IPS DF 4.7 (cell line): ENCODE measurements around the gene KCTD15.

Source experiments
- DNase-seq: peaks from one replicate; pipeline ENCODE4 v3.0.0-alpha.2; 2013; ENCODE audit warnings: low spot score; ENCODE audit errors: extremely low read depth

KCTD15 gene, protein sequence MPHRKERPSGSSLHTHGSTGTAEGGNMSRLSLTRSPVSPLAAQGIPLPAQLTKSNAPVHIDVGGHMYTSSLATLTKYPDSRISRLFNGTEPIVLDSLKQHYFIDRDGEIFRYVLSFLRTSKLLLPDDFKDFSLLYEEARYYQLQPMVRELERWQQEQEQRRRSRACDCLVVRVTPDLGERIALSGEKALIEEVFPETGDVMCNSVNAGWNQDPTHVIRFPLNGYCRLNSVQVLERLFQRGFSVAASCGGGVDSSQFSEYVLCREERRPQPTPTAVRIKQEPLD

DNA sequence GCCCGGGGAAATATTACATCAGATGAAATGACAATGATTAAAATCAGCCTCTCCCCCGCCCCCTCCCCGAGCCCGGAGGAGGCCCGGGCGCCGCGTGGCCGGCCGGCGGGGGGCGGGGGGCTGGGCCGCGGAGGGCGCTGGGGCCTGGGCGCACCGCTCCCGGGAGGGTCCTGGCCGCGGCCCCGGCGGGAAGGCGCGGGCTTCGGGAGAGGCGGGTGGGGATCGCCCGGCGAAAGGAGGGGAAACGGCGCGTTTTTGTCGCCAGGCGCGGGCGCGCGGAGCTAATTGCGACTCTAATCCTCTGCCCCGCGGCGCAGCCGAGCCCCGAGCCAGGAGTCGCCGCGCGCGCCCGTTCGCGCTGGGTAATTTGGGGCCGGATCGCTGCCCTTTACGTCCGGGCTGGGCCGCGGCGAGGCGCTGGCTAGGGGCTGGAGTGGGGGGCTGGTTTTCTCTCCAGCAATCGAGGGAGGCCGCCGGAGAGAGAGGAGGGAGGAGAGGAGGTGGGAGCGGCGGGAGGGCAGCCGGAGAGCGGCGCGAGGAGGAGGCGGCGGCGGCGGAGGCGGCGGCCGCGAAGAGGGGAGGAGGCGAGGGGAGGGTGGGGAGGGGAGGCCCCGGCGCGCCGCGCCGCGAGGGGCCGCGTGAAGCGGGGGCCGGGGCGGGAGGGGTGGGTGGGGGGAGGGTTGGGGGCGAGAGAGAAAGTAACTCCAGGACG, at the start of gene KCTD15:
KCTD15 (plus strand) TSS at position 707 of the 712 bp plus-strand sequence. CDS start 3,585 bp downstream, outside the sequence.
- DNase-seq = no peak

DNA sequence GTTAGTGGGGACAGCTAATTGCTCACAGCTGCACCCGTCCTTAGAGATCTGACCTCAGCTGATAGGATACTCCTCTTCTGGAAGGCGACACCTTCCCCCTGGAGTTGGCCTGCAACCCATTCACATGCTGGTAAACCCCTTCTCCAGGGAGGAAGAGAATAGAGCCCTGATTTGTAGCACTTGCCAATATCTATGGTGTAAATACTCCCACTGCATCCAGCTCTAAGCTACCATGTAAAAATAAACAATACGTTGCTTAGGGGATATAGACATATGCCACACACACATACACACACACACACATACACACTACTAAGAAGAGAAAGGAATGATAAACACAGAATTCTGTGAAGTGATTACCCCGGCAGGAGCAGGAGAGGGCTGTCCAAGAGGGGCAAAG, 49.4 kb upstream of the KCTD15 start:
- no peak for DNase-seq

DNA sequence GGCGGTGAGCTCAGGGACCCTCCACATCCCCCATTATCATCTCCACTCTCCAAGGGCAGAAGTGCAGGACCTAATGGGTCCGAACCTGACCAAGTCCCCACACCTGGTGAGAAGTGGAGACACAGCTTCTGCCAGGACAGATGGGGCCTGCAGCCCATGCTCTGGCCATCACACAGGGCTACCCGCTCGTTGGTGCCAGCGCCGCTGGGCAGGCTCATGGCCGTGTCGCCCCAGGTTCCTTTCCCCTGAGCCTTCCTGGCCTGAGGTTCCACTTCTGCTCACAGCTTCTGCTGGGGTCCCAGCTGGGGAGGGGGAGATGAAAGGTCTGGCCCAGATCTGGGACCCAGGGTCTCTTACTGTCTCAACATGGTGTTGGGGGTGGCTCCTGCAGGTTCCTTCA, 48.4 kb upstream of the KCTD15 start:
- no peak for DNase-seq

DNA sequence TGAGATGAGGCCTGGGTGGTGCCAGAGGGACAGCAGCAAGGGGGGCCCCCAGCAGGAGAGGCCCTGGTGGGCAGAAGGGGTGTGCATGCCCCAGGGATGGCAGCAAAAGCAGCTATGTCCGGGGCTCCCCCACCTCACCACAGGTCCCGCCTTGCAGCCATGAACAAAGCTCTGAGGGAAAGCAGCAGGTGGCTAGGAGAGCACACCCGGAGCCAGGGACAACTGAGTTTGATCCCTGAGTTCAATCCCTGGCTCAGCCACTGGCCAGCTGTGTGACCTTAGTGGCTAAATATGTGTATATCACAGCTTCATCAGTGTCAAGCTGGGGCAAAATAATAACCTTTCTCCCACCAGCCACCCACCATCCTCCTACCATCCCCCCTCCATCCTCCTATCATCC, 47.7 kb upstream of the KCTD15 start:
- no peak for DNase-seq

DNA sequence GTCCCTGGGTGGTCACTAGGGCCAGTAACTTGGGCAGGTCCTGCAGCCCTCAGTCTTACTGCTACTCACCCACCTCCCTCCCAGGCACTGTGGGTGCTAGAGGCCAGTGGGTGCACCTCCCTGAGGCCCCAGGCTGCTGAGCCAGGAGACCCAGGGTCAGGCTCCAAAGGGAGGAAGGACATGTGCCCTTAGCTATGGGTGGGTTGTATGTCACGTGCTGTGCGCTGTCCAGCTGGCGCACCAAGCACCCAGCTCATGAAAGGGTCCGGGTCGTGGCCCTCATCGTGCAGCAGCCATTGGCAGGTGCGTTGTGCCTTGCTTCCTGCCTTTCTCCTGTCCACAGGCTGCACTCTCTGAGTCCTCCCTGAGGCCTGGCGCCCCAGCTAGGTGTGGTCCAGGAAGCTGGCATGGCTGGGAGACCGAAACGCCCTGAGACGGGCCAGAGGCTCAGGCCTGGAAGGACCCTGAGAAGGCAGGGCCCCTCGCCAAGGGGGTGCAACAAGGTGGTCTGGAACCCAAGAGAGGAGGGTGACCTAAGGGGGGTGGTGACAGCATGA, 47.0 kb upstream of the KCTD15 start:
- no peak for DNase-seq

DNA sequence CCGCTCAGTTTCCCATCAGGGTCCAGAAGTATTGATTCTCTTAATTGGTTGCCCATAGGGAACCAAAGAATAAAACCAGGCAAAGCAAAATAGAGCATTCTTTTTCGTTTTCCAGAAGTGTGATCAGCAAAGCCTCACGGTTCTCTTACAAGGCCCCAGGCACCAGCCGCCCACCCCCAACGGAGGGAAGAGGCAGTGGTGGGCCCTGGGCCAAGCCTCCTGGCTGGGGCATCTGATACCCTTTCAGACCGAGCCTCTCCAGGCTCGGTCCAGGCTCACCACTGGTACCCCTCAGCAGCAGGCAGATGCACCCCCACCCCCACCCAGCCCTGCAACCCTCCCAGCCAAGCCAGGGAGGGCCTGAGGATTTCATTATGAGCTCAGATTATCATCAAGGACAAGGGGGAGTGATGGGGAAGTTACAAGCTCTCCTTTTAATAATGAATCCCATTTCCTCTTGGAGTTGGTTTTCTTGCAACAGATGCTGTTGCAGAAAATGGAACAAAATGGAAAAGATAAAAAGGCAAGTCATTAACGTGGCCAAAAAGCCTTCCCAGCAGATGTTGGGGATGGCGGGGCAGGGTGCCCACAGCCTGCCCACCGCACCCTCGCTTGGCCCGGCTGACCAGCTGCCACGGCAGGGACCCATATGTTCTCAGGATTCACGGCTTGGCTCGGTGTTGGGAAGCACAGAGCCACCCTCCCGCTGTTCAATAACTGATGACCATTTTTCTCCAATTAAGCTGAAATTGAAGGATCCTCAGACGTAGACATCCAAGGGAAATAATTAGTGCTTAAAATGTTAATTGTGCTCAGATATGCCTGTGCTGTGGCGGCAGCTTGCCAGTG, 45.9 kb upstream of the KCTD15 start:
- DNase-seq = no peak

DNA sequence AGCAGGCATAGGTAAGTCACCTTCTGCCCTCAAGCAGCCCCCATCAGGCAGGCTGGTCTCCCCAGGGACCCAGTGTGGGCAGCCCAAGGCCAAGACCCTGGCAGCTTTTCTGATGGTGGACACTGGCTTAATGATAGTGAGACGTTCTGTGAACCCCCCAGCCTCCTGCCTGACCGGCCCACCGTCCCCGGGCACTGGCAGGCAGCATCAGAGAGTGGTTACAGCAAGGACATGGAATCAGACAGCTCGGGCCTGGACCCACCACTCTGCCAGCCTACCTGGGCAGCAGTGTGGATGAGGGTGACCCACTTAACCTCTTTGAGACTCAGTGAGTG, 45.3 kb upstream of the KCTD15 start:
- no peak for DNase-seq

DNA sequence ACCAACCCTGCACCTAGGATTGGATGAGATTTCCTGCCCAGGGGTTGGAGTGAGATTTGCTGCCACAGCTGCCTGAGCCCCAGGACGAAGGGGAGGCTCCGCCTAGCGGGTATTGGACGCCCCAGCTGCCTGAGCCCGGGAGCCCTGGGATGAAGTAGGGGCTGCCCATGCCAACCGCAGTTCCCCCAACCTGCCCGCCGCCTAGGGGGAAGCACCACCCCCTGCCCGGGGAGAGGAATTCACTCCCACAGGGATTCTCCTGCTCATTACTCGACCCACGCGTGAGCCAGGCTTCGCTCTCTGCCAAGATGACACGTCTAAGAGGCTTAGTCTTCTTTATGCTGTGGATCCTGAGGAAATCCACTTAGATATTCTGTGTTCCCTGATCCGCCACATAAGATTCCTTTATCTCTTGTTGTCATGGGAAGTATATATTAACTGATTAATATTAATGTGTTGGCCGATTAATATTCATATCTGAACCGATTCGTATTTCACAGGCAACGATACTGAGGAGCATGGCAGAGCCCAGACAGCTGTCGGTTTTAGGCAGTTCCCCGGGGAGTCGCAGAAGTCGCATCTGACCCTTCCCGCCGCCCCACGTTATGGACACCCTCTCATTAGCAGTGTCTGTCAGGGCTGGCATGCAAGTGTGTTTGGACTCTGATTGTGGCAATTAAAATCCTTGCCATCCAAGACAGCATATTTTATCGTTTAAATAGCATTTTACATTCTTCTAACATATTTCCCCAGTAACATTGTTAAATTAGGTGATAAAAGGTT, 44.5 kb upstream of the KCTD15 start:
- no peak for DNase-seq

DNA sequence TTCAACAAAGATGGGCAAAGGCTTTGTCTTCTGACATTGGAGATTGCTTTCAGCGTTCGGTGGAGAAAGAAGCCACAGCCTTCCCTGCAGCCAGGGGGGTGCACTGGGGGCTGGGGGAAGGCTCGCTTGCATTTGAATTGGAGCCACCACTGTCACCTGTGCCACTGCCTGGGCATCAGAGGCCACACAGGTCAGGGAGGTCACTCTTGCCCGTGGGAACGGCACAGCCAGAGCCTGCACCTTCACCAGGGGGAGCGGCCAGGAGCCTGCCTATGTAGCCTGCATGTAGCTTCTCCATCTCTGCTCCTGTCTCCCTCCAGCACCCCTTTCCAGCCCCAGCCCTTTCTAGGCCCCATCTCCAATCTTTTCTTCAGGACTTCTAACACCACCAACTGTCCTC, 43.7 kb upstream of the KCTD15 start:
- no peak for DNase-seq

DNA sequence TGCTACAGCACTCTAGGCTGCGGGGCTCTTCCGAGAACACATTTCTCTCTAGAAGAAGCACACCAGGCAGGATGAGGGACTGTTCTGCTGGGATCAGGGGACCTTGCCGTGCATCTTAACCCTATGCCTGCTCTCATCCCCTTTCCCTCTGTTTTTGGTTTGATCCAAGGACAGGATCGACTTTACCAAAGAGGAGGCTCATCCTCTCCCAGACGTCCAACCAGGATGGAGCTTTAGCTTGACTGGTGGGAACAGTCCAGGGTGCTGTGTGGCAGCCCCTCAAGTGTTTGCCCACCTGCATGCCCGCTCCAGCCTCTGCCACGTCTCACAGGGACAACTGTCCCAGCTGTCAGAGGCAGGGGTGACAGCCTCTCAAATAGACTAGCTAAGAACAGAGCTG, 42.3 kb upstream of the KCTD15 start:
- no peak for DNase-seq

DNA sequence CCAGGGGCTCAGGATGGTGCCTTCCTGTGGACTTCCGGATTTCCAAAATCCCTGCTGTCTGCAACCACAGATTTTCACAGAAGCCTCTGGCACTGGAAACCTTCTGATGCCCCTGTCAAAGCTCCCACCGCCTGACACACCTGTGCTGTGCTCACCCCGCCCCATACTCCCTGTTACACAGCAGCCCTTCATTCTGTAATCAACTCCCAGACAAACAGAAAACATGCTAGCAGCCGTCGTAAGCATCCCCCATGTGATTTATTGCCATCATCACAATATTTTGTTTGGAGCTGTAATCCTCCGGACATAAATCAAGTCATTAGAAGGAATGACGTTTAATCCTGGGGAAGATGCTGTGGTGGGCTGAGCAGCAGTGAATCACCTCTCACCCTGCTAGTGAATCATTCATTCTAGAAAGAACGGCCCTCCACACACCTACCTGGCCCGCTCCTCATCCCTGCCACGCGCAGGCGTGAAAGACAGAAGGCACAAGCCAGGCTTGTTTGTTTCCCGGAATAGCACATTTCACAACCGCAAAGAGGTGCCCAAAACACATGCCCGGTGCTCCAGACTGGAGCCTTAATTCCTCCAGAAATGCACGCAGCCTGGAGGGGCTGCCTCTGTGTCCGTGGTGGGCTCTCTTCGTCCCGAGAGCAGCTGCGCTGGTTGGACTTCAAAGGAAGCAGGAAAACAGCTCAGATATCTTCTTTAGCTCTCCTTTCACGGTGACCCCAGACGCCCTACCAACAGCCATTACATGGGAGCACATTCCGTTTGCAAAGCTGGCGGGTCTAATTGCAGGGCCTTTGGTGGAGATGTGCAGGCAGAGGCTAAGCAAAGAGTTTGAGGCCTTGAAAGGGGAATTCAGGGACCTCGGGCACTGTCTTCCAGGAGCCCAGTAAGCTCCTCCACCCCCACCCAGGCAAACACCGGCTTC, 41.3 kb upstream of the KCTD15 start:
- DNase-seq = no peak

DNA sequence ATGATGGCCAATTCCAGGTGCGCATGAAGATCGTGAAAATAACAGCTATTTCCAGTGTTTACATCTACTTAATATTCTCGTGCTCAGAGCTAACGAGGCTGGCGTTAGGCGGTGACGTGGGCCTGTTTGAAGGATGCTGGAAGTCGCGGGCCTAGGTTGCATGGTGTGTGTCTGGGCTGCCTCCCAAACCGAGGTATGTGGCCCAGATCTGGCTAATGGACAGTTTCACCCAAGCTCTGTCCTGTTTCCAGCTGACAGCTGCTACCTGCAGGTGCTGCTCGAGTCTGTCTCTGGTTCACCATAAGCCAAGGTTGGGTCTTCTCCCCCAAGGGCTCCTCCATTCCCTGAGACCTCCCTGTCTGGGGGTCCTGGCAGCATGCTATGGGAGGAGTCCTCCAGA, 40.5 kb upstream of the KCTD15 start:
- no peak for DNase-seq

DNA sequence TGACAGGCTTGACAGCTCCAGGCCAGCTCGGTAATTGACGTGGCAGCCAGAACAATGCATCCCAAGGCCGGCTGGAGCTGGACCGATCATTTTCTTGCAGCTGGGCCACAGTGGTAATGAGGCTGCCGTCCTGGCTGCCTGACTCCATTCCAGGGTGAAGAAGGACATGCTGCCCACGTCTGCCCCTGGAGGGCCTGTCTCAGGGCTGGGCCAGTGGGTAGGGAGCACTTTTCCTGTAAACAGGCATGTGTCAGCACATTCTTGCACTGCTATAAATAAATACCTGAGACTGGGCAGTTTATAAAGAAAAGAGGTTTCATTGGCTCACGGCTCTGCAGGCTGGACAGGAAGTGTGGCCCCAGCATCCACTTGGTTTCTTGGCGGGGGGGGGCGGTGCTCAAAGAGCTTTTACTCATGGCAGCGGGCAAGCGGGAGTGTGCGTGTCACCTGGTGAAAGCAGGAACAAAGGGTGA, 38.1 kb upstream of the KCTD15 start:
- no peak for DNase-seq

DNA sequence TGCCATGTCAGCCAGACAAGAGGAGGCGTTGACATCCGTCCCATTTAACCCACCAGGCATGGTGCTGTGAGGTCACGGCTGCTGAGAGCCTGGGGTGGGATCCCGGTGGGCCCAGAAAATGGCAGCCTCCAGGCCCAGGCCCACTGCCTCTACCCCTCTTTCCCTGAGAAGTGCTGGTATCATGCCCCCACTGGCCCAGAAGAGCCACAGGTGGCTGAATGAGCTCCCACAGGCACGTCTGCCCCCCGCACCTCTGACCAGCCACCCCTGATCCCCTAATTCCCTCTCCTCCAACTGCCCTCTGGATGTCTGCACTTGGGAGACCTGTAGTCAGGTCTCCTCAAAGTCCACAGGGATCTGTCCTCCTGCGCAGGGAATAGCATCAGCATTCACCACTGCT, 37.3 kb upstream of the KCTD15 start:
- no peak for DNase-seq

DNA sequence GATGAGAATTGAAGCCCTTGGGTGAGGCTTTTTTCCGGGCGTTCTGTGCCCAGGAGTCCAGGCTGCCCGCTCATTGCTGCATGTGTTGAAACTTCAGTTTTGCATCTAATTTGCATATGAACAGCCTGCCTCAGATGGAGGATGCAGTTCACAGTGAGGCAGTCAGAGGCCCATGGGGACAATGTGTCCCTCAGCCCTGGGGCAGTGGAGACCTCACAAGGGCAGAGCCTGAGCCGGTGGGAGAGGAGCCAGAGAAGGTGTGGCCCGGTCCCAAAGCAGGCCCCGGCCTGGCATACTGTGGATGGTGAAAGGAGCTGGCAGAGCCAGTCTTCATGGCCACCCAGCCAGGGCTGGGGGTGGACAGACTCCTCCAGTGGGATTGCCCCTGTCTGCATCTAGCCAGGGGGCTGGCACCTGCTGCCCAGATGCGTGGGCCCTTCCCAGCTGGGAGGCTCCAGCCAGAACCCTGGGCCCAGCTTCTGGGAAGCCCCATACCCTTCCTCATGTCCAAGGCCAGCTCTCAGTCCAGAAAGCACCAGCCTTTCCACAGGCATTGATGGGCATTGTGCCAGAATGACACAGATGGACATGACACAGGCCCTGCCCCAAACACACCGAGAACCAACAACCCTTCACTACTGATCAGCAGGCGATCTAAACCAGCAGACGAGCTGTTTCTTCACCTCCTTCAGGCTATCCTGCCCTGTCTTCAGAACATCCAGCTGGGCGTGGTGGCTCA, 32.9 kb upstream of the KCTD15 start:
- DNase-seq = no peak

DNA sequence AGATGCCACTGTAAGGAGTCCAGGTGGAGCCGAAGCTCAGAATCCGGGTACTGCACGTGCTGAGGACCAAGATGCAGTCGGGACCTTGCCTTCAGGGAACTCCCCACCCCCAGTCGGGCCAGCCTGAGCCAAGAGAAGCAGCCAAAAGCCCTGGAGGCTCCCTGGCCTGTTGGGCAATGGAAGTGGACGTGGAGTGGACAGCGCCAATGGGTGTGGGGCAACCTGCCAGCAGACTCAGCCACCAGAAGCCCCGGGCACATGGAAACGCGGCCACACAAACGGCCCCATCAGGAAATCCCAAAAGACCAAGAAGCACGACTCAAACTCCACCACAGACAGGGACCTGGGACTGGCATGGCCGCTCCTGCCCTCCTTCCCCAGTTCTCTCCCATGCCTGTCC, 30.0 kb upstream of the KCTD15 start:
- no peak for DNase-seq

DNA sequence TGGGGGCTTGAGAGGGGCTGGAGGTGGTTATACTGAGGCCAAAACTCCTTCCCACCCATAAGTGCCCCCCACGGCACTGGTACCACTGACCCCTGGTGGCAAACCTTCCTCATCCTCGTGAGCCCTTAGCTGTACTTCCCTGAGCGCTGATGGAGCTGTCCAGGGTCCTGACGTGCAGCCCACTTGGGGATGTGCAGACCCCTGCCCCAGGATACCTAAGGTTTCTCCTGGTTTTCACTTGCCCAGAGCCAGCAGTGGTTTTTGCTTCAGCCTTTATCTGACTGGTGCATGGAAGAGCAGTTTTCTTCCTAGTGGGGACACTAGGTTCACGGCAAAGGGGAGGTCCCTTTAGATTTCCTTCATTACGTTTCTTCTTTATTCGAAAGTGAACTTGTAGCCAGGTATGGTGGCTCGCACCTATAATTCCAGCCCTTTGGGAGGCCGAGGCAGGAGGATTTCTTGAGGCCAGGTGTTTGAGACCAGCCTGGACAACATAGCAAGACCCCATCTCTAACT, 28.7 kb upstream of the KCTD15 start:
- no peak for DNase-seq

DNA sequence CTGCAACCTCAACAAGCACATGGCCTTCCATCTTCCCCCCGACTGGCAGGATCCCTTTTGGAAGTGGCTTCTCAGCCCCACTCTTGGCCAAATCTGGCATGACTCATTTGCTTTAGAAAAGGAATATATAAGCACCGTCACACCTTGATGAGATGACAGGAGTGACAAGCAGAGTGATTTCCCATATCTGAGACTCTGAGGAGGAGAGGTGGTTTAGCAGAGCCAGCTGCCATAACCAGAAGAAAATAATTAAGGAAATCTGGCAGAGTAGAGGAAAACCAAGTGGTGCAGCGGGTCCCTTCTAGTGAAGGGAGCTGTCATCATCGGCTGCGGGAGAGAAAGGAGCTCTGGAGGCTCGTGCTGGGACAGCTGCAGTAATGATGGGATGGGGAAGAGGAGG, 27.5 kb upstream of the KCTD15 start:
- no peak for DNase-seq

DNA sequence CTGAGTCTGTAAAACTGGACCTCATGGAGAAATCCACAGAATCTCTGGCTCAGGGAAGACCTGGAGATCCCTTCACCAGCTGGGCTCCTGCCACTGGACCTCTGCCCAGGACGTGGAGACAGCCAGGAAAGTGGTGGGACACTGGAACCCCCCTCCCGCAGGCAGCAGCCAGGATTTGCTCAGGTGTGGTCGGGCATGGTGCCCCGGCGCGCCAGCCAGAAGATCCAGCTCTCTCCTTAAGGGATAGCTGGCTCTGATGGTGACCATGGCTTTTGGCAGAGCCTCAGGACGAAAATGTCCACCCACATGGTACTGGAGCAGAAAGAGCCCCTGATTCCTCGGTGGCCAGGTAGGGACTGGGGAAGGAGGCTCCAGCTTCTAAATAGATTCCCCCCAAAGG, 26.6 kb upstream of the KCTD15 start:
- no peak for DNase-seq
